Measurements from ENCODE around the gene CASQ1. TPM values are rescaled to one million over a fixed set of nuclear protein-coding genes. Genes with fewer than 3 reads are reported as not detected.
A peak's percentile ranks its signal among the peaks of the same experiment; 100 is the strongest.

CASQ1 gene
- total RNA-seq, 1 donor from 2014 or later = 0.25 TPM

- Mint-ChIP-seq H3K4me3 (ENCODE audit: unreplicated experiment) (no peak overlapping the region), H3K27me3 (ENCODE audit: low read depth) (no peaks in the 10 kb centered on the region), H3K4me1 (ENCODE audit: low read depth) (peaks cover 16% of the 10 kb centered on the region), H3K36me3 (ENCODE audit: low read depth) (no peaks in the 10 kb centered on the region), H3K9me3 (ENCODE audit: low read depth) (no peaks in the 10 kb centered on the region), H3K27ac (ENCODE audit: unreplicated experiment) (peak overlapping the region; percentile 91)
- TF ChIP-seq CTCF (IDR thresholded peaks at IDR 0.05) = no peak
- no peak for DNase-seq (ENCODE audit: low spot score)
These were observed 41.1 kb upstream of the CASQ1 start for GRCh38 chr1:160149233-160149632.

DNA sequence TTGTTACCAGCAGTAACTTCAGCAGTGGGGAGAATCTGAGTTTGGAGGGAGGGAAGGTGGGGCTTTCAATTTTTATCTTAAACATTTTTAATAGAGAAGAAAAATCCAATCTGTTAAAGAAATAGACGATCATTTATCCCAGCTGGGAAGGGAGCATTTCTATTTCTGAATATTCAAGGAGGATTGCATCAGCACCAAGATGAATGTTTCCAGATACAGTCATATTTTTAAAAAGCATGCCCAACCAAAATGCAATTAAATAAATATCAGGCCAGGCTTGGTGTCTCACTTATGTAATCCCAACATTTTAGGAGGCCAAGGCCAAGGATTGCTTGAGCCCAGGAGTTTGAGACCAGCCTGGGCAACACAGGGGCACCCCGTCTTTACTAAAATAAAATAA, 40.7 kb upstream of the CASQ1 start:
- H3K4me3 Mint-ChIP-seq (ENCODE audit: unreplicated experiment) = no peak overlapping the region
- H3K36me3 Mint-ChIP-seq (ENCODE audit: low read depth) = no peaks in the 10 kb centered on the region
- no peak for TF ChIP-seq CTCF (IDR thresholded peaks at IDR 0.05)
- H3K9me3 Mint-ChIP-seq (ENCODE audit: low read depth) = no peaks in the 10 kb centered on the region
- peak overlapping the region; percentile 91 for H3K27ac Mint-ChIP-seq (ENCODE audit: unreplicated experiment)
- H3K27me3 Mint-ChIP-seq (ENCODE audit: low read depth) = no peaks in the 10 kb centered on the region
- peaks cover 16% of the 10 kb centered on the region for H3K4me1 Mint-ChIP-seq (ENCODE audit: low read depth)
- no peak for DNase-seq (ENCODE audit: low spot score)

- Mint-ChIP-seq H3K27me3 (ENCODE audit: low read depth) (no peaks in the 10 kb centered on the region), H3K9me3 (ENCODE audit: low read depth) (no peaks in the 10 kb centered on the region), H3K27ac (ENCODE audit: unreplicated experiment) (no peak within 1 kb of the TSS), H3K4me3 (ENCODE audit: unreplicated experiment) (no peak within 1 kb of the TSS), H3K36me3 (ENCODE audit: low read depth) (no peaks in the 10 kb centered on the region), H3K4me1 (ENCODE audit: low read depth) (peaks cover 16% of the 10 kb centered on the region)
- no peak for TF ChIP-seq CTCF (IDR thresholded peaks at IDR 0.05)
- no peak for DNase-seq (ENCODE audit: low spot score)
These were observed 39.1 kb upstream of the CASQ1 start, which contains the start of gene ATP1A4 for GRCh38 chr1:160151303-160151702. Gene ATP1A4, plus strand, starts transcription at chr1:160151603. Its CDS starts 438 bp downstream, at chr1:160152041.

DNA sequence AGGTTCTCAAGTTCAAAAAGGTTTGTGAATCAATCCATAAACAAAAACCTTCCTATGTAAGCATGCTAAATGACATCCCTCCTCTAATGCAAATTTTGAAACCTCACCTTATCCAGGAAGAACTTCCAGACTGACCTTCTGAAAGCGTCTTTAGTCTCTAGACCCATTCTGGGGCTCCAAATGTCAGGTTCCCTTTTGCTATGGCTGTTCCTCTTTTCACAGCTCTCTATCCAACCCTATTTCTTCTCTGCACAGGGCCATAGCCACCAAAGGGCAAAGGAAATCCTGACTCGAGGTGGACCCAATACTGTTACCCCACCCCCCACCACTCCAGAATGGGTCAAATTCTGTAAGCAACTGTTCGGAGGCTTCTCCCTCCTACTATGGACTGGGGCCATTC, 35.6 kb upstream of the CASQ1 start:
- DNase-seq (ENCODE audit: low spot score) = no peak
- no peaks in the 10 kb centered on the region for H3K36me3 Mint-ChIP-seq (ENCODE audit: low read depth)
- H3K9me3 Mint-ChIP-seq (ENCODE audit: low read depth) = no peaks in the 10 kb centered on the region
- H3K4me3 Mint-ChIP-seq (ENCODE audit: unreplicated experiment) = no peak overlapping the region
- H3K27me3 Mint-ChIP-seq (ENCODE audit: low read depth) = no peaks in the 10 kb centered on the region
- TF ChIP-seq CTCF (IDR thresholded peaks at IDR 0.05) = no peak
- H3K27ac Mint-ChIP-seq (ENCODE audit: unreplicated experiment) = no peak overlapping the region
- peaks cover 6% of the 10 kb centered on the region for H3K4me1 Mint-ChIP-seq (ENCODE audit: low read depth)

GRCh38 chr1:160156361-160156760, 34.0 kb upstream of the CASQ1 start:
- Mint-ChIP-seq H3K36me3 (ENCODE audit: low read depth) (no peaks in the 10 kb centered on the region), H3K27me3 (ENCODE audit: low read depth) (no peaks in the 10 kb centered on the region), H3K27ac (ENCODE audit: unreplicated experiment) (no peak overlapping the region), H3K9me3 (ENCODE audit: low read depth) (no peaks in the 10 kb centered on the region), H3K4me1 (ENCODE audit: low read depth) (no peaks in the 10 kb centered on the region), H3K4me3 (ENCODE audit: unreplicated experiment) (no peak overlapping the region)
- DNase-seq (ENCODE audit: low spot score) = no peak
- TF ChIP-seq CTCF (IDR thresholded peaks at IDR 0.05) = no peak

Data from chondrocyte (in vitro differentiated cells).